Stimulated activated CD4-positive, alpha-beta T cell treated with anti-CD3 and anti-CD28 coated beads, Interleukin-2, amount 100 ng/mL, for 4 hours (primary cell): ENCODE measurements around the gene MCM8.
"Not testable (repeated sequence)": the region's sequence is repeated elsewhere in the genome, so short reads cannot be mapped to it uniquely, and the experiment has no call there.

ENCODE experiments used
- DNase-seq: peaks from one replicate; pipeline ENCODE4 v3.0.0-alpha.2; 2020; ENCODE audit warnings: low read depth

Gene MCM8

DNA sequence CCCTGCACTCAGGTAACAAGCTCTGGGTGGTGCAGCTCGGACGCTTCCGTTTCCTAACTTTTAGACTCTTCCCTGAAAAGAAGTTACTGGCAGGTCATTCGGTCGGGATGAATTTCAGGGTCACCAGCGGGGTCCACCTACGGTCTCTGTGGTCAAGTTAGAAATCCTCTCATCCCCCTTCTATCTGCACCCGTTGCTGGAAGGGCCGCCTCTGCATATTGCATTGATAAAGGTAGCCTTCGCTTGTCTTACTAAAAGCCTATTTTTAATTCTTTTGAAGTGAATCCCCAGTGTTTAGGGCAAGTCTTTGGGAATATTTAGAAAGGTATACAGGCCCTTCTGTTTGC lies 56.1 kb downstream of the MCM8 start:
- DNase-seq: no peak

DNA sequence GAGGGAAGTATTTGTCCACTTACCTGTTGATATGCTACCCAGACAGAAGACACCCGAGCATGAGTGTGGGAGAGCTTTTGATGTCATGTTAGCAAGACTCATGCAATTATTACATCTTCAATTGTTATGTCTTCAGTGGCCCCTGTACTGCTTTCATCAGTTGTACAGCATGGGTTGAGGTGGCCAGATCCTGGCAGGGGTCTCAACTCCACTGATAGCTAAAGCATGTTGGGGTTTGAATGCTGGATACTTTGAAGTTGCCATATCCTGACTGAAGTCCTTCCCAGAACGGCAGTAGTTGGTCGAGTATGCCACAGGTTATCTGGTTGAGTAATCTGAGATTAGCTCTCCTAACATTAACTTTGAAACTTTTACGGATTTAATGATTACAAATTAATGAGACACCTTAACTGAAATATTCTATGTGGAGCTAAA lies 56.7 kb downstream of the MCM8 start:
- DNase-seq: no peak

DNA sequence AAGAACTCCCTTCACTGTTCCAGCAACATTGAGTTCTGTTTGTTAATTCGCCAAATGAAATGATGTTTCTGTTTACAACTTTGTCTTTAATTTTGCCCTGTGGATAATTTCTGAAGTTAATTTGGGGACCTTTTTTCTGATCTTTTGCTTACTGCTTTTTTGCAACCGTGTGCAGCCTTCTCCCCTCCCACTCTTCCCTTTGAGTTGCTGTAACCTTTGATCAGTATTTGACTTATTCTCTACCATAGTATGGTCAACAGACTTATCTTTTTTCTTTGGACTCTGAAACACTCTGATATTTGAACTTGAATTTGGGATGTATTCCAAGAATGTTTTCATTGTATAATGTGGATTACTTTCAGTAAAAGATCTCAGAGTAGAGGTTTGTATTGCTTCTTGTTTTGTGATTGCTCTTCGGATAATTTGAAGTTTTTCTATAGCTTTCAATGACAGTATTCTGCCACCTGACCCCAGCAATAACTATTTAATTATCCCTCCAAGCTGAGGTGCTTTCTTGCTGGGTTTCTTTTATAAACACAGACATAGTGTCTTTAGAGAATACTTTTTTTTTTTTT lies 57.2 kb downstream of the MCM8 start:
- DNase-seq: no peak

DNA sequence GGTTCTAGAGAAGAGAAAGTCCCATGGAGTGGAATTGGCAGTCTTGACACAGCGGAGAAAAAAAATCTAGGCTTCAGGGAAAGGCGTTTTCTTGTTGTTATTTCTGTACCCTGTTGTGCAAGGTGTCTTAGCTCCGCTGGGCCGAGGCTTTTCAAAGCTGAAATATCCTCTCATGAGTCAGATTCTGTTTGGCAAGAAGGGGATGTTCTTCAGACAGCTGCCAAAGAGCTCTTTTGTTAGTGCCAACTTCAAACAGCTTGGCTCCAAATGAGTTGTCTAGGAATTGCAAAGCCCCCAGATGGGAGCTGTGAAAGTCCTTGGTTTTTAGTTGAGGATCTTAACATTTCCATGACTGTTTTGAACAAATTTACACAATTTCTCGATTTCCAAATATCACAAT lies 57.8 kb downstream of the MCM8 start:
- no peak for DNase-seq

DNA sequence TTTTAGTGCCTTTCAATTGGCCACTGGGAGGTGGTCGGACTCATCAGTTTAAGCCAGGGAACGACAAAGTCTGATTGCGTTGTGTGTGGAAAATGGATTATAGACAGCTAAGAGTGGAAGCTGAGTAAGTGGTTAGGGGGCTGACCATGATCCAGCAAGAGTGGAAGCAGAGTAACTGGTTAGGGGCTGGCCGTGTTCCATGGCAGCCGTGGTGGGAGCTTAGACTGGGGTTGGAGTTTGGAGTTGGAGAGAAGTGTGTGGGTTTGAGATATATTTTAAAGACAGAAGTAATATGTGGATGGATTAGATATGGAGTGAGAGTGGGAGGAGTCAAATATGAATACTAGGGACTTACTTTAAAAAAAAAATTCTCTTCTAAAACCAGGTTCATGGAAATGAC lies 61.7 kb downstream of the MCM8 start:
- no peak for DNase-seq

DNA sequence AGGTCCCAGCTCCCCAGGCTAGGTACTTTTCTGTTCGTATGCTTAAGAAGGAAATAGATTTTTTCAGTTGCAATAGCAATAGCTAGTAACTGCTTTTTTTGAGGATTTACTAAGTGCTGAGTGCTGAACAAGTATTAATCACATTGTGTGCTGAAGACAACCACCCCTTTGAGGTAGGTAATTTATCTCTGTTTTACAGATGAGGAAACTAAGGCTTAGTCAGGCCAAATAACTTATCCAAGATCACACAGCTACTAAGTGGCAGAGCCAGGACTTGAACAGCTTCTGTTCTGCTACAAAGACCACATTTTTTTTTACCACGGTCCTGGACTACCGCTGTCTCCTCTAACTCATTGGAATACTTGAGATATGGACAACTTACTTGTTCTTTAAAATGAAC lies 63.6 kb downstream of the MCM8 start:
- DNase-seq: no peak

DNA sequence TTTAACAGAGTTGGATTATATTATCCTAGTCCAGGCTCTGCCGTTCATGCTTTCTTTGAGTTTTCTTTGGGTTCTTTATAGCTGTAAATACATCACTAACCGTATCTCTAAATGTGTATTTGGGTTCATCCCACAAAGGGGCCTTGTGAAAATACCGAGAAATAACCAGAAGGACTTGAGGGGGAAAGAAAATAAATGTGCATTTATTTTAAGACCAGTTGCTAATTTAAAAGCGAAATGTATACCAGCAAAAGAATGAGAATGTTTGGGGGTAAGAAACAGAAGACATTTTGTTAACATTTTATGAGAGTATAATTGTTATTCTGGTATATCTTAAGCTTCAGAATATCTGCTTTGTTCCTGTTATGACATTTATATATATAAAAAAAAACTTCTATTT lies 64.5 kb downstream of the MCM8 start:
- no peak for DNase-seq

DNA sequence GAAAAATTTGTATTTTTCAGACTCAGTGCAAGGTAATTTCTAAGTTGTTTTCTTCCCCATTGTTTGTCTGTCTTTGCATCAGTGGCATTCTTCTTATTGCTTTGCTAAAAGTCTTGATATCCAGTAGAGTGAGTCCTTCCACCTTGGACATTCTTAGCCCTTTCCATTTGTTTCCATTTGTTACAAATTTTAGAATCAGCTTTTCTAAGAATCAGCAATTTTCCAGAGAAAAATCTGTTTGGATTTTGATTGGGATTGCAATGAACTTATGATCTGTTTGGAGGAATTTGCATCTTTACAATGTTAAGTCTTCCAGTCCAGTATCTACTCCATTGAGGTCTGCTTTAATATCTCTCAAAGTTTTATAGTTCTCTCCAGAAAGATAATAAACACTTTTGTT lies 67.0 kb downstream of the MCM8 start:
- DNase-seq: no peak

DNA sequence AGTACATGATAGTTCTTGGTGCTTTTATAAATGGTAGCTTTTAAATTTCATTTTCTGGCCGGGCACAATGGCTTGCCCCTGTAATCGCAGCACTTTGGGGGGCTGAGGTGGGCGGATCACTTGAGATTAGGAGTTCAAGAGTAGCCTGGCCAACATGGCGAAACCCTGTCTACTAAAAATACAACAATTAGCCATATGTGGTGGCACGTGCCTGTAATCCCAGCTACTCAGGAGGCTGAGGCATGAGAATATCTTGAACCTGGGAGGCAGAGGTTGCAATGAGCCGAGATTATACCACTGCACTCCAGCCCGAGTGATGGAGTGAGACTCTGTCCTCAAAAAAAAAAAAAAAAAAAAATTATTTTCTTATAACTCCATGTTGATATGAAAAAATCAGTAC lies 67.4 kb downstream of the MCM8 start:
- DNase-seq: no peak

DNA sequence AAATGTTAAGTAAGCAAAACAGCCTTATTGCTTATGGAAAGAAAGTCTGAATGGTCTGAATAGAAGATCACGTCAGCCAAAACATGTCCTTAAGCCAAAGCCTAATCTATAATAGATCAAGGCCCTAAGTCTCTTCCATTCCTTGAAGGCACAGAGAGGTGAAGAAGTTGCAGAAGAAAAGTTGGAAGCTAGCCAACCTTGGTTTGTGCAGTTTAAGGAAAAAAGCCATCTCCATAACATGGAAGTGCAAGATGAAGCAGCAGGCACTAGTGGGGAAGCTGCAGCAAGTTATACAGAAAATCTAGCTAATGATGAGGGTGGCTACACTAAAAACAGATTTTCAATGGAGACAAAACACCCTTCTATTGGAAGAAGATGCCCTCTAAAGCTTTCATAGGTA lies 74.3 kb downstream of the MCM8 start:
- no peak for DNase-seq

DNA sequence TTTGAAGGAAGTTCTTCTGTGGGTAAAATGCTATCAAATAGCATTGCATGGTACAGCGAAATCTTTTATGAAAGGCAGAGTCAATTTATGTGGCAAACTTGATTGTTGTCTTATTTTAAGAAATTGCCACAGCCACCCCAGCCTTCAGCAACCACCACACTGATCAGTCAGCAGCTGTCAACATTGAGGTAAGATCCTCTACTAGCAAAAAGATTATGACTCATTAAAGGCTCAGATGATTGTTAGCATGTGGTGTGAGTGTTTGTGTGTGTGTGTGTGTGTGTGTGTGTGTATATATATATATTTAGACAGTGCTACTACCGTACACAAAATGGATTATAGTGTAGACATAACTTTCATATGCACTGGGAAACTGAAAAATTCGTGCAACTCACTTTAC lies 75.6 kb downstream of the MCM8 start:
- DNase-seq: no peak

DNA sequence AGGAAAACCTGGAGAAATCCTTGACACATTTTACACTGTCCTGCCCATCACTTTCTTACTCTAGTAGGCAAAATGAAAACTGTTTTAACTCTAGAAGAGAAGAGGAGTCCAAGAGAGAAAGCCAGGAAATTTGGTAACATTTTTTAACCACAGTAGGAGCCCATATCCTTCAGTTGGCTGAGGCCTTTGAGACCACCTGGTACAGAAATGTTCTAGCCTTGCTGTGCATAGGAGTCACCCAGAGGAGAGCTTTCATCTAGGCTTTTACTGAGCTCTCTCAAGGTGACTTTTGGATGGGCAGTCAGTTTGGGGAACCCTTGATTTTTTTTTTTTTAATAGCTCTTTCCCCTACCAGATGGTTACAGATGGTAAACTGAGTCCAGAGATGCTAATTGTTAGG lies 78.4 kb downstream of the MCM8 start:
- no peak for DNase-seq

DNA sequence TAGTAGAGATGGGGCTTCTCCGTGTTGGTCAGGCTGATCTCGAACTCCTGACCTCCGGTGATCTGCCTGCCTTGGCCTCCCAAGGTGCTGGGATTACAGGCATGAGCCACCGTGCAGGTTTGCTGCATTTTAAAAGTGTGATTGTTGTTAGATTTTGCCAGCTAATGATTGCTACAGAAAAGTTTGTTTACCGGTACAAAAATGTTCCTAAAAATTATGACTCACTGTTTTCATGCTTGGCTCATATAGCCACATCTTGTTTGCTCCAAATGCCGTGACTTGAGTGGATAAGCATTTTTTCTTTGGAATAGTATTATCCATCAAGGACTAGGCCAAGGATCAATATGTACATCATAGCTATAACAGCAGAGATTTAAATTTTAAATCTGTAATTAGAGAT lies 79.1 kb downstream of the MCM8 start:
- no peak for DNase-seq

DNA sequence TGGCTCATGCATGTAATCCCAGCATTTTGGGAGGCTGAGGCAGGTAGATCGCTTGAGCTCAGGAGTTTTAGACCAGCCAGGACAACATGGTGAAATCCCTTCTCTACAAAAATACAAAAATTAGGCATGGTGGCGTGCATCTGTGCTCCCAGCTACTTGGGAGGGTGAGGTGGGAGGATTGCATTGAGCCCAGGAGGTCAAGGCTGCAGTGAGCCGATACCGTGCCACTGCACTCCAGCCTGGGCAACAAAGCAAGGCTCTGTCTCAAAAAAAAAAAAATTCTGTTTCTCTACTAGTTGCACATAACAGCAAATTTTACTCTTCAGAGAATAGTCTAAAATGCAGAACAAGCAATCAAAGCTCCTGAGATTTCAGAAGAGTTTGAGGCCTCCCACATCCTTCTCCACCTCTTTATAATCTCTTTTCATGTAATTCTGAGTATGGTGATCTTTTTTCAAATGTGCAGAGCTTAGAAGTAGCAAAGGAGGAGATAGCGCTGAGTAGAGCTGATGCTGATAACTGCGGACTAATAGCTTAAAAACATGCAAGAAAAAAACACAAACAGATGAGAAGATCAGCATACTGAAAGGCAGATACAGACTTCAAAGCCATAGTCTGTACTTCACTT lies 80.1 kb downstream of the MCM8 start:
- DNase-seq: no peak

DNA sequence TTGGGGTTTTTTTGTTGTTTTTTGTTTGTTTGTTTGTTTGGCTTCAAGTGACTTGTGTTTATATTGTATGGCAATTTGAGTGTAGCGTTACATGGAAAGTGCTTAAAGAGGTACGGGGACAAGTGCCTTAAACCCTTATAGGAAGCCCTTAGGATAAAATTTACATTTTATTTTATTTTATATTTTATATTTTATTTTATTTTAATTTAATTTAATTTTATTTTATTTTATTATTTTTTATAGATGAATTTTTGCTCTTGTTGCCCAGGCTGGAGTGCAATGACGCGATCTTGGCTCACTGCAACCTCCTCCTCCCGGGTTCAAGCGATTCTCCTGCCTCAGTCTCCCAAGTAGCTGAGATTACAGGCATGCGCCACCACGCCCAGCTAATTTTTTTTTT lies 82.5 kb downstream of the MCM8 start:
- not testable (repeated sequence) for DNase-seq

DNA sequence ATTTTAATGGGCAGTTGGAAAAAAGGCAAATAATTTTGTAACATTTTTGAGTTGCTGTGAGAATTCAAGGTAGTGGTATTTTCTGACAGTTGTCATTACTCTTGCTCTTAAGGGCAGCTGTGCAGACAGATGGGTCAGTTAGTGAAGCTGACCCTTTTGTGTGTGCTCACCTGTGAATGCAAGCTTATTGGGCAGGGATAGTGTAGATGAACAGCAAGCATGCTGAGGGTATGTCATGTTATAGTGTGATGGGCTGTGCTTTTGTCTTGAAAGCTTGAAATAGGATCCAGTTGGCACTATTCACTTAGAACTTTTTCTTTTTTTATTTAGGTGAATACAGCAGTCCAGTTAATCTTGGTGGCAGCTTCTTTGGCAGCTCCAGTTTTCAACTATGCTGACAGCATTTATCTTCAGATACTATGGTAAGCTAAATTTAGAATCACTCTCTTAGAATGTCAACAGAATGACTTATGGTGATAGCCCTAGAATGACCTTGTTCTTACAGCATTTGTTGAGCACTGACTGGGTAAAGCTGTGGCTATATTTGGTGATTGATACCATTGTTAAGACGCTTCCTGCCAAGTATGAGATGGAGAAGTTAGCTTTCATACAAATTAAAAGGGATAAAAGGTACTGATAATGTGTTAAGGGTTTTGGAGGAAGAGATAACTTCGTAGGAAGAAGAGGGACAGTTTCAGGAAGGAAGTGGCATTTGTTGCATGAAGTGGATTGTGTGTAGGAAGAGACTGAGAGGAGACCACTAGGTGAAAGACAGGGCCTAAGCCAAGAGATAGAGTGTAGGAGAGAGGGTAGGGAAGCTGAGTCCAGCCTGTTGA lies 83.9 kb downstream of the MCM8 start:
- DNase-seq: no peak

DNA sequence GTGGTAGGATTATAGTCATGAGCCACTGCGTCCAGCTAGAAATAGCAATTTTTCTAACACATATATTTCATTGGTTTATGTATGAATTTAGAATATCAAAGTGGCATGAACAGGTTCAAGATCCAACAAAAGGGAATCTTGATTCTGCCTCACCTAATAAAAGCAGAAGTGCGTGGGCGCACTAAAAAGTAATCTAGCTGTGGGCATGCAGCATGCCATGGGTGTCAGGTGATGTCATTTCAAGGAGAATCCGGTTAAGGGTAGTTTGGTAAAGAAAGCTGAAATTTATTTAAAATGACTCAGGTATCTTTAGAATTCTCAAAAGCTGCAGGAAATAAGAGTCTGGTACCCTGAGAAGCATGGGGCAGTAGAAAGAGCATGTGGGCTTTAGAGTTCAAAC lies 85.8 kb downstream of the MCM8 start:
- no peak for DNase-seq

DNA sequence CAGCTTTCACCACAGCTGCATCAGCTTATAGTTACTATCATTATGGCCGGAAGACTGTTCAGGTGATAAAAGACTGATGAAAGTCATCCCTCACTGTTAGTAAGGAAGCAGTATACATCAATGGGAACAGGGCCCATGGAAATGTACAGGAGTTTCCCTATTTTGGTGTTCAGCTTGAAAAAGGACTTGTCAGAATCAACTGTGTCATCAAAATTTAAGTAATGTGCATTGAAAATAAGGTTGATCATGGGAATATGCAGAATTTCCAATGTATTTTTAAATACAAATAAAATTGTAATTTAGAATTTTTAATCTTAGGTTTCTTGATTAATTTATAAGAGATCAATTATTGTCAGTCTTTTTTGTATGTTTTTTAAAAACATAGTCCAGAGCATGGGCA lies 86.6 kb downstream of the MCM8 start:
- DNase-seq: no peak

DNA sequence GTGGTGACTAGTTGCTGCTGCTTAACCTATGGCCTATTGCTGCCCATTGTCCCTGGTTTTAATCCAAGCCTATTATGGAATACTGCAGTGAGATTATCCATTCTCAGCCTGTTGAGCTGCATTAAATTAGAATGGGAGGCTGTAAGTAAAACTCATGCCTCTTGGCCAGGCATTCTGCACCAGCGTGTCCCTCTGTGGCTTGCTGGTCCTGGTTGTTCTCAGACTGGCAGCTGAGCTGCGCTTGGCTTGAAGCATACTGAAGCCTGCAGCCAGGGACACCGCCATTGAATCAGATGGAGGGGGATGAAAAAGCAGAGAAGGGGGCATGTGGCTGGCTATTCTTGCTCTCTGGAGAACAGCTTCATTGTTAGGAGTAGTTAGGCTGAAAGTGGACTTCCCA lies 87.8 kb downstream of the MCM8 start:
- no peak for DNase-seq

DNA sequence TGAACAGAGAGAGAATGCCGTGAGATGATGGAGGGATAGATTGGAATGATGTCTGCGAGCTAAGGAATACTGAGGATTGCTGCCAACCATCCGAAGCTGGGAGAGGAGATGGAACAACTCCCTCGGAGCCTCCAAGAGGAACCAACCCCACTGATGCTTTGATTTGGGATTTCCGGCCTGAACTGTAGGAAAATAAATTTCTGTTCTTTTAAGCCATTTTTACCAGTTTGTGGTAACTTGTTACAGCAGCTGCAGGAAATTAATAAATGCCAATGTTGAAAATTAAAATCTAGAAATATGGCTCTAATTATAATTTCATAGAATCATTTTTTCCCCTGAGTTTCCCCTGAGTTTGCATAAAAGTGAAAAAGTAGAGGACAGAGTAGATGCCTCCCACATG lies 89.3 kb downstream of the MCM8 start:
- no peak for DNase-seq

DNA sequence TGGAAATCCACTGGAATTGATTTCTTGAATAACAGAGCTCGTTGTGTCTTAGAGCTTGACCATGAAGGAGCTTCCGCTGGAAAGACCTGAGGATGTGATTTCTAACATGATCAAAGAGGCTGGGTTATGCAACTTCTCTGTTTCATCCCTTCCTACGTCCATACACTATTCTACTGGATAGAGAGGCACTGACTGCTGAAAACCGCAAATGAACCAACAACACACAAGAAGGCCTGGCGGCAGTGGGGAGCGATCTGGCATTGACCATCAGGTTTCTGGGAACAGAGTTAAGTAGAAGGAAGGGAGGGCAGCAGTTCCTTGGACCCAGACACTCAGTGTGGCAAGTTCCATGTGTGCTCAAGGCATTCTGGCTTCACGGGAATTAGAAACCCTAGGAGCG lies 90.1 kb downstream of the MCM8 start:
- DNase-seq: no peak

DNA sequence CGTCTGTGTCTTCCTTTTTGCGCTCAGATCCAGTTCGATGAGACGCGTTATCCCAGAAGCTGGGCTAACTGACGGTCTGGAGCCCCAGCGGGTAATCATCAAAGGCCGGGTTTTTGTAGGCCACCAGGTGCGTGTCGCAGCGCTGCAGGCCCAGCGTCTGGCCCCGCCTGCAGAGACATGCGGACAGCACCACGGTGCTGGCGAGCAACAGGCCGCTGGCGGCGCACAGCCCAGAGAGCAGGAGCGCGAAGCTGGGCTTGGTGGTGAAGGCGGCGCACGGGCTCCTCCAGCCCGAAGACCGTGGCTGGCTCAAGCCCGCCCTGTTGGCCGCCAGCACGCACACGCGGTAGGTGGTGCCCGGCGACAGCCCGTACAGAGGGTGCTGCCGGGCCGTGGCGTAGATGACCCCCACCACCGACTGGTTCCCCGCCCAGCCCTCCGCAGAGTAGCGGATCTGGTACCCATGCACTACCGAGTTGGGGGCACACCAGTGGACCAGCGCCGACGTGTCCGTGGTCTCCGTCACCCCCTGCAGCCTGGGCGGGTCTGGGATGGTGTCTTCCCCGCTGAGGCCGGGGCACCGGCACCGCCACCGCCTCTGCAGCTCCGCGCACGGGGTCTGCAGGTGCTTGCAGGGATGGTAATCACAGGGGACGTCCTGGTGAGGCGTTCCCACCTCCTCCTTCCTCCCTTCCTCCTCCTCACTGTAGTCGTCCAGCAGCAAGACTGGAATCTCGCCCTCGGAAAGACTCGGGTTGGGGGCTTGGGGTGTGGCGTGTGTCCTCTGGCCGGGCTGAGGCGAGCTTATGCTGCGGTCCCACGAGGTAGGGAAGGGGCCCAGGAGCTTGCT lies 90.7 kb downstream of the MCM8 start:
- no peak for DNase-seq

DNA sequence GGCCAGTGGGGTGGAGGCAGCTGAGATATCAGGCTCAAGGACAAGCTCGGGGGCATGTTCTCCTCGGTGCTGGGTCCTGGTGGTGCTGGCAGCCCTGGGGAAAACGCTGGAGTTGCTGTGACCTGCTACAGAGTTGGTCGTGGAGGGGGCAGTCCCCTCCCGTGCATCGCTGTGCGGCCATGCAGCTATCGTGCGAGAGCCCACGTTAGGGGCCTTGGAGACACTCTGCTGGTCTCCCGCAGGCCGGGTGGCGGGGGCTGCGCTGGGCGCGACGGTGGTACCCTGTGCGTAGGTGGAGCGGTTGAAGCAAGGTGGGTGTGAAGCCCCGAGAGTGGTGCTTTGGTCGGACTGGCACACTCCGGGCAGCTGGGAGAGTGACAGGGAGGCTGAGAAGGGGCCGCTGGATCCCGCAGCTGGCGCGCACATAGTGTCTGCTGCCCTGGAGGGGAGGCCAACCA lies 91.4 kb downstream of the MCM8 start:
- DNase-seq: no peak
